Measurements from ENCODE around the gene XRCC4.
"Not testable (repeated sequence)": the region's sequence is repeated elsewhere in the genome, so short reads cannot be mapped to it uniquely, and the experiment has no call there.

XRCC4 gene

DNA sequence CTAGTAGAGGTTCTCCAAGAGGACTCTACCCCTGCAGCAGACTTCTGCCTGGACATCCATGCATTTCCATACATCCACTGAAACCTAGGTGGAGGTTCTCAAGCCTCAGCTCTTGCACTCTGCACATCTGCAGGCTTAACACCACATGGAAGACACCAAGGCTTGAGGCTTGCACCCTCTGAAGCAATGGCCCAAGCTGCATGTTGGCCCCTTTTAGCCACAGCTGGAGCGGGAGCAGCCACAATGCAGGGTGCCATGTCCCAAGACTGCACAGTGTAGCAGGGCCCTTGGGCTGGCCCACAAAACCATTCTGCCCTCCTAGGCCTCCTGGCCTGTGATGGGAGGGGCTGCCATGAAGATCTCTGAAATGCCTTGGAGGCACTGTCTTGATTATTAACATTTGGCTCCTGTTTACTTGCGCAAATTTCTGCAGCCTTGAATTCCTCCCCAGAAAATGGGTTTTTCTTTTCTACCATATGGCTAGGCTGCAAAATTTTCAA is 271.0 kb downstream of the XRCC4 start:
- no peak for DNase-seq (ENCODE audit: low spot score)

DNA sequence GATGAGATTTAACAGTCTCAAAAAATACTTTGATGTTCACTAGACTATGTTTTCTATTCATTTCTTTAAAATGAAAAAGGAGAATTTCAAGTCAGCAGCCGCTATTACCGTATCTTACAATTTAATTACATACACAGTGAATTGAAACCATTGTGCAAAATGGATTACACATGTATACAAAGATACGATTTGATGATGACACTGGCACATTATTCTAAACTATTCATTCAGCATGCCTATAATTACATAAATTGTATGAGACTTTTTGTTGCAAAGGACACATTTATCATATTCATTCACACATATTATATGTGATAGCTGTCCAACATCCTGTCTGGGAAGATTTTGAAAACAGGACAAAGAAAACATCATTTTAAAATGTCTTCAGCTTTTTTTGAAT is 275.9 kb downstream of the XRCC4 start:
- DNase-seq (ENCODE audit: low spot score) = no peak

DNA sequence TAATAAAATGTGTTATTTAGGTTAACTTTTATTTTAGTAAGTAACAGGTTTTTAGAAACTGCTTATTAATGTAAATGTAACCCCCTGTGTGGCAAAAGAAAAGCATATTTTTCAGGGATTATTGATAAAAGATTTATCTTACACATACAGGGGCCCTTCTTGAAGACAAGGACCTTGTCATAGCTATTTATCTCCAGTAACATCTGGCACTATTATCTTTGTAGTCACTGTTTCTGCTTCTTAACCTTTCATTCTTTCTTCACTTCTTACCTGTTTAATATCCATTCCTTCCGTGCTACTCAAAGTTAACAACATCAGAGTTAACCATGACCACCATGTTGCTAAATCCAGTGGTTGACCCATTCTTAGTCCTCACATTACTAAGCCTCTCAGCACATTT is 276.4 kb downstream of the XRCC4 start:
- no peak for DNase-seq (ENCODE audit: low spot score)

DNA sequence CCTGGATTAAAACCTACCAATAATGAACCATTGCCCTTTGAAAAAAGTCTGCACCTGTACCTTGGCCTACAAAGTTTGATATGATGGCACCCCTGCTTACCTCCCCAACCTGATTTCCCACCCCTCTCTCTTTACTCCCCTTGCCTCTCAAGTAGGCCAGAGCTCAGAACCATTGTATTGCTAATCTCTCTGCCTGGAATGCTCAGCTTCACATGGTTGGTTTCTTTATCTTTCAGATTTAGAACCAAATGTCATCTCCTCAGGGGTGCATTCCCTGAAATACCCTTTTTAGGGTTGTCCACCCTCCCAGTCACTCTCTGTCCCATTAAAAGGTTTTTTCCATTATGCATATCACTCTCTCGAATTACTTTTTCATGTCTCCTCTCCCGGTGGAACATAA is 277.6 kb downstream of the XRCC4 start:
- DNase-seq (ENCODE audit: low spot score) = no peak

DNA sequence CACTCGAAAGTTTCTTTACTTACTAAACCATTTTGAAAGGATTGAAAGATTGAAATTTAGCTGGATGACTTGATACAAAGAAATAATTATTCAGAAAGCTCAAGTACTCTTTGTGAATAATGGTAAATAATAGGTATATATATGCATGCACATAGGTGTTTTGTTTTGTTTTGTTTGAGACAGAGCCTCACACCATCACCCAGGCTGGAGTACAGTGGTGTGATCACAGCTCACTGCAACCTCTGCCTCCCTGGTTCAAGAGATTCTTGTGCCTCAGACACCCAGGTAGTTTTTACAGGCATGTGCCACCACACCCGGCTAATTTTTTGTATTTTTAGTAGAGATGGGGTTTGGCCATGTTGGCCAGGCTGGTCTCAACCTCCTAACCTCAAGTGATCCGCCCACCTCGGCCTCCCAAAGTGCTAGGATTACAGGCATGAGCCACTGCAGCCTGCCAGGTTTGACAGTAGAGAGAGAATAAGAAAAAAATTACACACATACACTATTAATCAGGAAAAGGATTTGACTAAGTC is 278.2 kb downstream of the XRCC4 start:
- DNase-seq (ENCODE audit: low spot score) = not testable (repeated sequence)

DNA sequence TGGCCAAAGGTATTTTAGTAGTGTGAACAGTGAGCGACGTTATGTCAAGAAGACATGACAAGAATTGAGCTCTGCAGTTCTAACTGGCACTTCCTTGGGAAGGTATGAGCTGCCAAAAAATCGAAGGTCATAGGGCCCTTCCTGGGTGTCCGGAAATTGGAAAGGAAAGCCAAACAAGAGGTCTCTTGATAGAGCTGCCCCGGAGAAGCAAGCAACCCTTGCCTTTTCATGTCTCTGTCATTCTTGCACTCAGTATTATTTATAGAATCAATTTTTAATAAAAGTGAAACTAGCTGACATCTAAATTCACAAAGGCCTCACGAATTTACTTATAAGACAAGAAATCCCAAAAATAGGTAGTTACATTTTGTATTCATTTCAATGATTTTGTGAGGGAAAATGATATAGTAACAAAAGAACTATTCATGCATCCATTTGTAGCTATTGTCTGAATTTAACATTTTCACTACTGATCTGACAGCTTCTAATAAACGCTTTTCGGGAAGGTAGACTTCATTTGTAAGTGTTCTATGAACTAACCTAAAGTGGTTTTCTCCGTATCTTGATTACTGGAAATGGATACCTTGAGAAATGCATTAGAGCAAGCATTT is 280.4 kb downstream of the XRCC4 start:
- no peak for DNase-seq (ENCODE audit: low spot score)

DNA sequence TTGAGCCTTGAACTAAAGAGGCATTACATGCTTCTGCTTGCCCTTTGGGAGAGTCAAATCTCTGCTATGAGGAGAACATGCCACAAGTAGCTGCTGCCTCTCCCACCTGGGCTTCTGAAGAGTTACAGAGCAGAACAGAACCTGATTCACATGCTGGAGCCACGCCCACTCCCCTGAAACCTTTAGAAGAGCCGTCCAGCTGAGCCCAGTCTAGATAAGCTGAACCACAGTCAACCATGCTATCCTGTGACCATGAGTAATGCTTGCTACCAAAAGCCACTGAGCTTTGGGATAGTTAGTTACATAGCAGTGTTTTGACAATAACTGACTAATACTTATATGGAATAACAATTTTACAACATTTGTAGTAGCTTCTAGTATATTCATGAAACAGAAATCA is 283.2 kb downstream of the XRCC4 start:
- no peak for DNase-seq (ENCODE audit: low spot score)

DNA sequence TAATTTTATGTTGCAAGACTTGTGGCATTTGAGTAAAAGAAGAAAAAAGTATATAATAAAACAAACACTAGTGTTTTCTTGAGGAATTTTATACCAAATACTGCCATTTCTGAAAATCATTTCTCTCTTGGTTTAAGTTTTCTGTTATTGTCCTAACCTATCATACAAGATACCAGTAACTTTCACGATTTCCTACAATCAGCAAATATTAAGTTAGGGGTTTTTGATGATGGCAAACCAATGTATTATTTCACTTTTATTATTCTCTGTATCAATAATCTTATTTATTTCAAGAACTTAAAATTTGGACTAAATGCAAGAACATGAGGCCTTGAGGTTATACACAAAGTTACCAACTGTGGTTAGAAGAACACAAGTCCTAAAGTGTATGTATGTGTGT is 285.2 kb downstream of the XRCC4 start:
- DNase-seq (ENCODE audit: low spot score) = no peak

DNA sequence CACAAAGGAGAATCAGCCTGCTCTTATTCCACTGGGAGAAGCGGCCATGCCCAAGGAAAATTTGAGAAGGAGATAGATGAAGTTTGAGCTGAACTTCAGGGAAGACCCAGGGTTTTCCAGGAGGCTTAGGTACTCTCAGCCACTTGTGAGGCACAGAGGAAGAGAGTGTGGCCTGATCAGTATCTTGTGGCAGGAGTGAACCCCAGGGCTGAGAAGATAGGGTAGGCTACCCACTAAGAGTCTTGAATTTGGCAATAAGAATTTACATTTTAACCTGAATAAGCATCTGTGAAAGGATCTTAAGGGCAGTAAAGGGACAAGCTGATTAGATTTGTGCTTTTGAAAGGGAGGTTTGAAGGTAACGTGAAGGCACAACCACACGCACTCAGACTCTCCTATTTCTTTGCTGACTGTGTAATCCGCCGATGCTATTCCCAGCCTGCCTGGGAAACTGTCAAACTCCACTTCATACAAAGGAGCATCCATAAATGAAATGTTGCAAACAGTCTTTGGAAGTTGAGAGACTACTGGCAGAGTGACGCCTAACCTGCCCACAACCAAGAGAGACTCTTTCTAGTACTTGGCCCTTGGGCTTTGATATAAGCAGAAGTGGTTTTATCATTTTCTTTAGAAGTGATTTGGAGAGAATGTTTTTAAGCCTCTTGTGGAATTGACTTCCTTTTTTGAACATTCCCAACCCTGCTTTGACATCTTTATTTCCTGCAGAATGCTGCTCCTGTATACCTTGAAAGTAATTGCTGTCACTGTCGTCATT is 286.0 kb downstream of the XRCC4 start:
- DNase-seq (ENCODE audit: low spot score) = no peak

DNA sequence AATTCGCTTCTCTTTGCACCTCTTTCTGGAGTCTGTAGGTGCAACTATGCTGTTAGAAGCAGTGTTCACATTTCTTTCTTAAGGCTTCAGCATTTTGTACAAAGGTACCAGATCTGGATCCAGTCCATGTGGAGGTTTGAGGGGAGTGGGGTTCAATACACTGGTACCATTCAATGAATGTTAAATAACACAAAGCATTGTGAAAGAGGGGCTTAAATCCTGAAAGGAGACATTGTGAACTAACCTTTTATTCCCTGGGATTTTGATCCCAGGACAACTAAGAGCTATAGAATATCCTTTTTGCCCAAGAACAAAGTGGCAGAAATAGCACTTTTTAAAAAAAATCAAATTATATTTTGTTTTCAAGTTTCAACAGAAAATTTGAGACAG is 286.5 kb downstream of the XRCC4 start:
- DNase-seq (ENCODE audit: low spot score) = no peak

DNA sequence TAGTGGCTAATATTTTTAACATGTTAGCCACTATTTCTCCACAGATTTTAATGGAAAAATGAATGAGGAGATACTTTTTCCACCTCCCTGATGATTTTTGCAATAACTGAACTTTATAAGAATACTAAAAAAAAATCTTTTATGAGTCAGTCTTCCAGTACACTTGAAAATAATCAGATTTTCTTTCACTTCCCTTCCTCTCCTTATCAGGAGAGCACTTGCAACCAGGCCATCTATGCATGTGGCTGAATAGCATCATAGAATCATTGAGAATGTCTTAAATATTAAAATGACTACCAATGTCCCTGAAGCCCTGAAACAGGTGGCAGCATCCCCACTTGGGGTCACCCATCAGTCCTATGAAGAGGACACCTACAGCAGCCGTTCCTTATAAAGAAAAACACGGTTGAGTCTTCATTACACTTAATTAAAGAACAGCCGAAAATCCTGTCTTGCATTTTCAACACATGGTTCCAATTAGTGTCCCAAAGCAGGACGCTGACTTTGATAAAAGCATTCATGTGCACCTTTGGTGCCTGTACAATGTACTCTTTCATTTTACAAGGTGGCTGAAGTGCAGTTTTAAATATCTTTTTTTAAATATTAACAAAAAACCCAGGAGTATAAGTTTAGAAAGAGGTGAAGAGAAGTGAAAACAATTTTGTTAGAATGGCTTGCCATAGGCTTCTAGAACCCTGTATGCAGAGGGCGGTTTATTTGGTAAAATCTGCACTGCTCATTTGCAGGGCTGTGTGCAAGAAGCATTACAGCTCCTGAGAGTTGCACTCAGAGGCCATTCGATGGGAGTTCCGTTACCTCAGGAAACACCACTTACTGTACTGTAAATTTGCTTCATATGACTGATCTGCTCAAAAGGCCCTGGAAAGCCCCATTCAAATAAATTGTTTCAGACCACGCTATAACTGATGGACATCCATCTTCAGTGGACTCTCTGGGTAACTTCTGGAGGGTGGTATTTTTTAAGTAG is 287.3 kb downstream of the XRCC4 start:
- no peak for DNase-seq (ENCODE audit: low spot score)

DNA sequence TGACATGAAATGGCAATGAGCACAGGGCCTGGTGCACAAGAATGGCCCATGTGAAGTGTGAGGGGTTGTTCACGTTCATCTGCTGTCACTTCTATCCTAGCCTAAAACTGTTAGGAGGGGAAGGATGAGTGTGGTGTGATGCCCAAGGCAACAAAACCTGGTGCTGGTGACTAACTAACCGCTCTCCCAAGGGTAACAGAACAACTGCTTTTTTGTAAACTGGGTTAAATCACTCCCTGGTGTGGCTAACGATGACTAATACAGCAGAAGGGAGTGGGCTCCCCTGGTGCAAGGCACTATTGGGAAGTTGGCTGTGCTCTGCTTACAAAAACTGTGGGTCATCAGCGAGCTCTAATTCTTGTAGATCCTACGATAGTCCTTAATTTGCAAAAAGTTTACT is 291.0 kb downstream of the XRCC4 start:
- DNase-seq (ENCODE audit: low spot score) = no peak

DNA sequence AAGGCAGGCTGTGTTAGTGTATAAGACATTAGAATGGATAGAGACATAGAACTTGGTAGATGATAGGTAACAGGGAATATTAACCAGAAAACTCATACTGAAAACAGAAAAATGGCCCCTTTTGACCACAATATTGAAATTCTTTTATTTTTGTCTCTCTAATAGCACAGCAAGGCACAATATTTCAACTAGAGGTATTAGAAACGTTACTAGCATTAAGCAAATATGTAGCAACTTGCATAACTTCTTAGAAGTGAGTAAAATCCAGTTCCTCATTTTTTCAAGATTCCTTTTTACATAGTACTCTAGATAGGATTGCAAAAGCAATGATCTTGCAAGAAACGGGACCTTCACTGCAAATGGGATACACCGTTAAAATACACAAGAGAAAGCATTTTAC is 291.5 kb downstream of the XRCC4 start:
- DNase-seq (ENCODE audit: low spot score) = peak; percentile 1

DNA sequence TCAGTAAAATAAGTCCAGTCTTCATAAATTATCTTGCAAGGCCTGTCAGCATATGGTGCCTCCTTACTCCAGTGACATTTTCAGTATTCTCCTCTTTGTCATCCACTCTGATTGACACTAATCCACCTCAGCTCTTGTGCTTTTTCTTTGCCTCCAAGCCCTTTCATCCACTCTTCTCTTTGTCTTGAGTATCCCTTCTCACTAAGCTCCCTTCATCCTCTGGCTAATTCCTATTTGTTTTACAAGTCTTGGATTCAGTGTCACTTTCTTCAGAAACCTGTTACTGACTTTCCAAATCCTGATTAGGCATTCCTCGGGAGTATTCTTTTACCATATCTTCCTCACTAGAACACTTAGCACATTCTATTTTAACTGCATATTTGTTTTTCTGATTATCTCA is 293.6 kb downstream of the XRCC4 start:
- no peak for DNase-seq (ENCODE audit: low spot score)

DNA sequence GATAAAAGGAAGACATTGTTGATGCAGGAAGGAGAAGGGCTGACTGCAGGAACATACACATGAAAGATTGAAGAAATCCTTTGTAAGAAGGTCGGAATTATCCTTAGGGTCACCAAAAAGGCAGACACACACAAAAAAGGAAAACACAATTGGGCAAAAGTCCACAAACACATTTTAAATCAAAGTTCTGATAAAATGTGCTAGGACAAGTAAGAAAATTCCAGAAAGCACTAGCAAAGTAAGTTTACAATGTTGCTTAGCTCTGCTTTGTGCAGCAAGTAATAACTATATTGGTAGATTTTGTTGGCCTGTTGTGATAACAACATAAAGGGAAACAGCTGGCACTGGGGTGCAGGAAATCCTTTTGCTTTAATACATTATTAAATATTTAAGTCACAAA is 294.4 kb downstream of the XRCC4 start:
- no peak for DNase-seq (ENCODE audit: low spot score)

DNA sequence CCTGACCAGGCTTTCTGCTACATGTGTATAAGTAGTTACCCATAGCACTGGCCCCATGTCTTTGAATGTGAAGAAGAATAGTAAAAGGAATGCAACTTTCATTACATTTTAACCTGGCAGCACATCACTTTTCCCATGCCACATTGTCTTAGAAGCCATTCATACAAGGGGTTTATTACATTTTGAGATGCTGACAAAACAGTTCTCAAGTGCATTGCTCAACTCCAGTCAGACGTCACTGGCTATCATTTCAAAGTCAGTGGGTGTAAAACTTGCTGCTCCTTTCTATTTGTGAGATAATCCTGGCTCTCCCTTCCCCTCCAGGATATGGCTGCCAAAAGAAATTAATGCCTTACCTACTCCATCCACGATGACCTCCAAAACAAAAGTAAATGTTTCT is 297.2 kb downstream of the XRCC4 start:
- no peak for DNase-seq (ENCODE audit: low spot score)

DNA sequence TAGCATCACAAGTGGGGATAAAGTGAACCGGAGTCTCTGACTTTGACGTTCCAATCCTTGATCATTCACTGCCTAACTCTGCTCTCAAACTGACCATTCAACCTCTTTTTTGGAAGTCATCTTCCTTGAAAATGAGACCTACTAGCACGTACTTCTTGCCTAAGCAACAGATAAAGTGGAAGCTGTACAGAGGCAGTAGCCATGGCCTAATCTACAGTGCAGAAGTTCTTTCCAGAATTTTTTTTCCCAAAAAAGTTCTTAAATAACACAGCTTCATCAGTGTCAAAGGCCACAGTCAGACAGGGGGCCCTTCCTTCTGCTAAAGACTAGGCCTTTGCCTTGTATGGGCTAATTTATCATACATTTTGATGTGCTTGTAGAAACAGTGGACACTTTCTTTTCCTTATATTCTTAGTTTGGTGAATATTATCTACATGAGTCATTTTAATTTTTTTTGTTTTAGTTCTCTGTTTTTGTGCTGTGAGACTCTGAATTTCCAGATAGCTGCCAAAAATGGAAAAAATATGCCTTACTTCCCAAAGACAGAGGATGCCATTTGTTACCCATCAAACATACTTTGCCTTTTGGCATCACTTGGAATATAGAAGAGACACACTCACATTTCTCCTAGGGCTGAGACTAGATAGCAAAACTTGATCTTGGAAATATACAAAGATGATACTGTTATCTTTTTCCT is 297.9 kb downstream of the XRCC4 start:
- no peak for DNase-seq (ENCODE audit: low spot score)

DNA sequence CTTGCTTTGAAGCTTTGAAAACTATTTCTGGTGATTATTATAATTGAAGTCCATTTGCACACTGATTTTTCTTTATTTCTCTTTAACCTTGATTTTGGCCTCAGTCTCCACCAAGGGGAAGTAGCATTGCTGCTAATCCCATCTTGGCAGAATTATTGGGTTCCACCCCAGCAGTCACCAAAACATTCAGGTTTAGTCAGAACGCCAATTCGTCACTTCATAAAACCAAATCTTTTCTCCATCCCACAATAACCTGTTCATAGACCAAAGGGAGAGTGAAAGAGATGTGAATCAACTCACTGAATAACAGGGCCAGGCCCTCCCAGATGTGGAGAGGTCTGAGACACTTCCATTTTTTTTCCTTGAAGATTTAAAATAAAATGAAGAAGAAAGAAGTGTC is 299.1 kb downstream of the XRCC4 start:
- no peak for DNase-seq (ENCODE audit: low spot score)

DNA sequence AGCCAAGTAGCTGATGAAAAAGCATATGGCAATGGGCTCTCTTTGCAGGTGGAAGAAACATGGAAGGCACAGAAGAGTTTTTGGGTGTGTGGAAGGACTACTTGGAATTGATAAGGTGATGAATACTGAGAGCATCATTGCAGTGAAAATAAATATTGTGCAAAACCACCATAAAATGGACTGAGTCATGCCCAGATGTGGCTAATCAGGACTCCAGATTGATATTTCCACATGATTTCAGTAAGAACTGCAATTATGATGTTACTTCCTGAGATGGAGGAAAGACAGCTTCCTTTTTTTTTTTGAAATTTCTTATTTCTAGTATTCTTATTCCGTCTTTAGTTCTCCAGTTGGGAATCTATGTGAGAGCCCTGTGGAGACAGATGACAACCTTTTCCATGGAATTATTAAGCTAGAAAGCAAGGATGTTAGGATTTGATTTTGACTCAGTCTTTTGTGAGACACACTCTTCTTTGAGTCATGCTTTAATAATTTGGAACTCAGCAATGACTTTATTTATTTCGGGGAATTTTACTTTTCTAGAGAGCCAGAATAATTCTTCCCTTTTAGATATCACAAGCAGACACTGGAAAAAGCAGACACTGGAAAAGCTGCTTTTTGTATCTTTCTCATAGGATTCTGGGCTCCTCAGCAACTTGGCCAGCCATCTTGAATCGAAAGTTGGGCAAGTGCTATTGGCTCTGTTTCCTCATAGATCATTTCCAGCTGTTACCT is 300.0 kb downstream of the XRCC4 start:
- DNase-seq (ENCODE audit: low spot score) = no peak

DNA sequence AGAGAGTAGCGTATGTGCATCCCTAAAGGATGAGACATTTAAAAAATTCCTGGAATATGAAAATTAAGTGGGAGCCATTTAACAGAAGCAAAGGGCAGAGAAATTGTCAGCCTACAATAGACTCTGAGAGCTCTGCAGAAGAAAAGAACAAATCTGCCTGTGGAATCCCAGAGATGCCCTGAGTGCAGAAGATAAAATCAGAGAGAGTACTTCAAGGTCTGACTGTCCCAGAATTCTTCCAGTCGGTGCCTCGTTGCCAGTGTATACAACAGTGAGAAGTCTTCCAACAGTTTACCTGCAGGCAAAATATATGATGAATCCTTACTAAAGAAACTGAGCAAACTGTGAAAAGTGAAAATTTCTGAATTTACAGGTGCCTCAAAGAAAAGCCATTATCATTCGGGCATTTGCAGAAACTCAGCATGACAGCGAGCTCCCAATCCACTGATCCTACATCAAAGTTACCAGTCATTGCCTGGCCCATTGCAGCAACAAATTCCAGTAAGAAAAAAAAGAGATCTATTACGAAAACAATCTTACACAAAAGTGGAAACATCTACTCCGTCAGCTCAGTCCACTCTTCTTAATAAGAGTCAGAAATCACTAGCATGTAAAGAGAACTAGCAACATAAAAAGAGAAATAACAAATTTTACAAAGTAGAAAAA is 301.4 kb downstream of the XRCC4 start:
- no peak for DNase-seq (ENCODE audit: low spot score)

All from pons (tissue), 1 donor.